ENCODE data around the gene CDH13. TPM values are rescaled to one million over a fixed set of nuclear protein-coding genes. Genes with fewer than 3 reads are reported as not detected.

Gene CDH13
- total and polyA plus RNA-seq, 2 of the 8 experiments (the other 6 are each of a cell fraction or from before 2014, with no cell fraction given): 2.3 to 2.4 TPM

- TF ChIP-seq TBP (IDR thresholded peaks at IDR 0.05; ENCODE audit: low read depth, low read length) (no peak), RAD21 (IDR thresholded peaks at IDR 0.05 in 1 of 2, conservative IDR thresholded peaks at IDR 0.05 in 1 of 2; ENCODE audit: low read depth in 2 of 2, low read length in 2 of 2) (no peak), CBX5 (IDR thresholded peaks at IDR 0.05; ENCODE audit: low read depth, low read length) (no peak)
These were observed 396.2 kb downstream of the CDH13 start (continued) for GRCh38 chr16:83023011-83023410.
